Measurements from ENCODE around the gene ZMAT5. TPM values are rescaled to one million over a fixed set of nuclear protein-coding genes. Genes with fewer than 3 reads are reported as not detected.

ZMAT5 gene, protein sequence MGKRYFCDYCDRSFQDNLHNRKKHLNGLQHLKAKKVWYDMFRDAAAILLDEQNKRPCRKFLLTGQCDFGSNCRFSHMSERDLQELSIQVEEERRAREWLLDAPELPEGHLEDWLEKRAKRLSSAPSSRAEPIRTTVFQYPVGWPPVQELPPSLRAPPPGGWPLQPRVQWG
- 10 to 100 TPM in 5 of 6 donors, 1 to 10 TPM in 1; 9.4 to 24.4 (median 22.4) TPM for total RNA-seq

- H3K36me3 ChIP-seq, result peaks cover 0 to 18% (median 16%) of the 10 kb centered on the region in 4 donors
- H3K4me3 ChIP-seq, result peak within 1 kb of the TSS; percentile 74 to 92 (median 85)
- H3K9me3 ChIP-seq, result no peaks in the 10 kb centered on the region
- no peak for TF ChIP-seq EP300 (IDR thresholded peaks at IDR 0.05)
- TF ChIP-seq POLR2AphosphoS5 (IDR thresholded peaks at IDR 0.05), result peak in 1 of 2 donors; percentile 77
- peak in 3 of 4 donors; percentile 12 to 71 (median 53) for TF ChIP-seq POLR2A (IDR thresholded peaks at IDR 0.05)
- peak in 1 of 6 experiments; percentile 10 for TF ChIP-seq CTCF (IDR thresholded peaks at IDR 0.05)
- H3K4me1 ChIP-seq, result peaks cover 22 to 37% (median 25%) of the 10 kb centered on the region in 4 donors
- WGBS, 2 donors, result 0% methylated on average over 26 to 30 of the region's 32 CpGs
- DNase-seq (peak; percentile 92 to 99), ATAC-seq (ENCODE audit: low FRiP score in 2 of 2) (peak; percentile 99)
- peak within 1 kb of the TSS; percentile 85 to 93 (median 88) for H3K27ac ChIP-seq
- H3K27me3 ChIP-seq, result no peaks in the 10 kb centered on the region
Measured at GRCh38 chr22:29766632-29767170, at the start of gene ZMAT5. ZMAT5 (minus strand) TSS chr22:29767007; CDS start chr22:29748544, 18,463 bp downstream.

GRCh38 chr22:29816539-29816938 lies 49.7 kb upstream of the ZMAT5 start:
- no peaks in the 10 kb centered on the region for H3K9me3 ChIP-seq
- ATAC-seq (ENCODE audit: low FRiP score in 2 of 2), result no peak
- H3K27ac ChIP-seq, result peak overlapping the region in 1 of 4 donors; percentile 13
- TF ChIP-seq EP300 (IDR thresholded peaks at IDR 0.05), result no peak
- no peak for TF ChIP-seq POLR2A (IDR thresholded peaks at IDR 0.05)
- TF ChIP-seq POLR2AphosphoS5 (IDR thresholded peaks at IDR 0.05), result no peak
- no peak for TF ChIP-seq CTCF (IDR thresholded peaks at IDR 0.05)
- H3K36me3 ChIP-seq, result peaks cover 18 to 94% (median 51%) of the 10 kb centered on the region in 4 donors
- DNase-seq, result no peak
- no peaks in the 10 kb centered on the region for H3K27me3 ChIP-seq
- peaks cover 12 to 32% (median 12%) of the 10 kb centered on the region in 4 donors for H3K4me1 ChIP-seq
- no peak overlapping the region for H3K4me3 ChIP-seq
- WGBS, 2 donors, result 66 to 71% methylated on average over 6 of the region's 6 CpGs

DNA sequence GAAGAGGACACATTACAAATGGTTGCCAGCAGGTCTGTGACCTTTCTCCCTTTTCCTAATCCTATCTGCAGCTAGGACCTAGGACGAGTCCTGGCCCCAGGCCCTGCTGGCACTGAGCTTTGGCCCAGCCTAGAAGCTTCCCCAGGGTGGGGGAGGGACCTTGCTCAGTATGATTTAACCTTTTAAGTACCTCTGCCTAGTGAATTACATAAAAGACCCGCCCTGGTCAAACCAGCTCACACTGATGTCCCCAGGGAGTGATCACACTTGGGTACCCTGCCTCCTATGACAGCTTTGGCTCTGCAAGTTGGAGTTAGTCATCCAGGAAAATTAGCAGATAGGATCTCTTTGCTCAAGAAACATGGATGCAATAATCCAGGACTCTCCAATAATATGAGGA lies 49.3 kb upstream of the ZMAT5 start:
- Histone ChIP-seq H3K27me3 (no peaks in the 10 kb centered on the region), H3K4me3 (no peak overlapping the region), H3K9me3 (no peaks in the 10 kb centered on the region), H3K4me1 (peaks cover 10 to 32% (median 12%) of the 10 kb centered on the region in 4 donors), H3K27ac (peak overlapping the region in 1 of 4 donors; percentile 20), H3K36me3 (peaks cover 18 to 94% (median 55%) of the 10 kb centered on the region in 4 donors)
- TF ChIP-seq CTCF (IDR thresholded peaks at IDR 0.05), result no peak
- TF ChIP-seq POLR2AphosphoS5 (IDR thresholded peaks at IDR 0.05), result no peak
- no peak for TF ChIP-seq EP300 (IDR thresholded peaks at IDR 0.05)
- no peak for TF ChIP-seq POLR2A (IDR thresholded peaks at IDR 0.05)
- DNase-seq, result no peak
- ATAC-seq (ENCODE audit: low FRiP score in 2 of 2), result peak in 1 of 2 donors; percentile 56
- 60 to 86% methylated on average over 1 to 2 of the region's 2 CpGs for WGBS, 2 donors

DNA sequence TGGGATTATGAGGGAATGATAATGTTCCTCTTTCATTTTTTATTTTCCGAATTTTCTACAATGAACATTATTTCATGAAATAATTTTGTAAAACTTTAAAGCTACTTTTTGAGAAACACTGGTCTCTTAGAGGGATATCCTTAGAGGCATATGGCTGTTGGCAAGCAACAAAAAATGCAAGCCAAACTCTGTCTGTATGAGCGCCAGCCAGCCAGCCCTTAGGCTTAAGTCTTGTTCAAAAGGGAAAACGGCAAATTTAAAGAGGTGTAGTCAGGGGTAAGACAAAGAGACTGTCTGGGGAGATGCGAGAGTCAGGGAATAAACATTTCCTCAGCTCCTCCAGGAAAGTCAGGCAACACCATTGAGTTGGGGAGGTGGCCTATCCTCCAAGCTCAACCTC lies 48.8 kb upstream of the ZMAT5 start:
- peaks cover 18 to 91% (median 59%) of the 10 kb centered on the region in 4 donors for H3K36me3 ChIP-seq
- H3K4me1 ChIP-seq, result peaks cover 10 to 32% (median 15%) of the 10 kb centered on the region in 4 donors
- 86 to 90% methylated on average over 4 of the region's 4 CpGs for WGBS, 2 donors
- DNase-seq (no peak), ATAC-seq (ENCODE audit: low FRiP score in 2 of 2) (no peak)
- H3K9me3 ChIP-seq, result no peaks in the 10 kb centered on the region
- no peaks in the 10 kb centered on the region for H3K27me3 ChIP-seq
- H3K4me3 ChIP-seq, result no peak overlapping the region
- TF ChIP-seq CTCF (IDR thresholded peaks at IDR 0.05) (no peak), POLR2A (IDR thresholded peaks at IDR 0.05) (no peak), EP300 (IDR thresholded peaks at IDR 0.05) (no peak), POLR2AphosphoS5 (IDR thresholded peaks at IDR 0.05) (no peak)
- H3K27ac ChIP-seq, result peak overlapping the region in 1 of 4 donors; percentile 20
